IMR-90 (cell line): Measurements from ENCODE around the gene LHX5. TPM values are rescaled to one million over a fixed set of nuclear protein-coding genes. Genes with fewer than 3 reads are reported as not detected.

Experiments
- ATAC-seq: fragments of 200-7000 bp; cut with Tn5 transposase; 2 replicates; pipeline ENCODE4 v1.9.1; 2020; ENCODE audit warnings: low read depth, mild to moderate bottlenecking, moderate library complexity
- BruUV-seq: library from RNA; stranded (reverse); fragments of 400-500 nt; replicated peaks from 2 replicates; lab custom pipeline; 2021; lab: Mats Ljungman, UMichigan
- CTCF ChIA-PET: fragments of 300-600 bp; formaldehyde crosslinking; extraction: SDS; loops from one replicate; lab custom pipeline; 2021; ENCODE audit warnings: antibody characterized with exemption; lab: Yijun Ruan, JAX
- POLR2A ChIA-PET: fragments of 300-600 bp; sonication (Branson Sonifier 250); formaldehyde crosslinking; loops from one replicate; lab custom pipeline; 2022; ENCODE audit warnings: antibody characterized with exemption; ENCODE audit not compliant: unreplicated experiment; lab: Charles Lee
- DNase-seq: peaks from one replicate; pipeline ENCODE4 v3.0.0; 2013
- H2AFZ ChIP-seq: replicated peaks from 2 replicates; pipeline ENCODE3; 2013; ENCODE audit warnings: low read length, mild to moderate bottlenecking; ENCODE audit not compliant: poor library complexity
- H2AK5ac ChIP-seq: 2 replicates; pipeline ENCODE4 v1.6.1; 2013; ENCODE audit warnings: low read depth, low read length, inconsistent platforms
- H2AK9ac ChIP-seq: replicated peaks from 2 replicates; pipeline ENCODE3; 2013; ENCODE audit warnings: mild to moderate bottlenecking, low read depth, low read length, moderate library complexity; ENCODE audit not compliant: poor library complexity
- H2BK120ac ChIP-seq: 2 replicates; pipeline ENCODE4 v1.6.1; 2013; ENCODE audit warnings: low read depth, low read length, inconsistent platforms
- H2BK15ac ChIP-seq: 3 replicates; pipeline ENCODE4 v1.6.1; 2013; ENCODE audit warnings: low read depth, low read length, inconsistent platforms
- H2BK20ac ChIP-seq: 2 replicates; pipeline ENCODE4 v1.6.1; 2013; ENCODE audit warnings: low read depth, mild to moderate bottlenecking, inconsistent platforms, low read length, moderate library complexity
- H2BK5ac ChIP-seq: 2 replicates; pipeline ENCODE4 v1.6.1; 2013; ENCODE audit warnings: mild to moderate bottlenecking, low read depth, low read length, inconsistent platforms; ENCODE audit not compliant: poor library complexity, severe bottlenecking
- H3K14ac ChIP-seq: replicated peaks from 2 replicates; pipeline ENCODE4 v1.6.1; 2013; ENCODE audit warnings: low read depth, low read length, inconsistent platforms
- H3K18ac ChIP-seq: 2 replicates; pipeline ENCODE4 v1.6.1; 2013; ENCODE audit warnings: low read depth, low read length, control low read depth
- H3K23ac ChIP-seq: 2 replicates; pipeline ENCODE4 v1.6.1; 2013; ENCODE audit warnings: low read depth, low read length, inconsistent platforms
- H3K27ac ChIP-seq: 2 replicates; pipeline ENCODE4 v1.5.1; 2013; ENCODE audit warnings: mild to moderate bottlenecking, control low read depth, low read length; ENCODE audit not compliant: insufficient read depth
- H3K27me3 ChIP-seq: 2 replicates; pipeline ENCODE4 v1.6.1; 2013; ENCODE audit warnings: low read length; ENCODE audit not compliant: control insufficient read depth, insufficient read depth
- H3K36me3 ChIP-seq: 2 replicates; pipeline ENCODE4 v1.6.1; 2013; ENCODE audit warnings: low read length, mixed read lengths; ENCODE audit not compliant: control insufficient read depth, insufficient read depth
- H3K4ac ChIP-seq: 2 replicates; pipeline ENCODE4 v1.6.1; 2013; ENCODE audit warnings: low read depth, low read length, inconsistent platforms
- H3K4me1 ChIP-seq: 2 replicates; pipeline ENCODE4 v1.6.1; 2013; ENCODE audit warnings: low read length, mixed read lengths; ENCODE audit not compliant: control insufficient read depth, insufficient read depth
- H3K4me2 ChIP-seq: 2 replicates; pipeline ENCODE4 v1.6.1; 2013; ENCODE audit warnings: low read depth, mild to moderate bottlenecking, control low read depth, low read length, moderate library complexity
- H3K4me3 ChIP-seq: 2 replicates; pipeline ENCODE4 v1.5.1; 2013; ENCODE audit warnings: low read depth, mild to moderate bottlenecking, control low read depth, low read length, moderate library complexity; ENCODE audit not compliant: insufficient read depth
- H3K56ac ChIP-seq: 2 replicates; pipeline ENCODE4 v1.6.1; 2013; ENCODE audit warnings: low read length, inconsistent platforms; ENCODE audit not compliant: insufficient read depth; ENCODE audit errors: extremely low read depth
- H3K79me1 ChIP-seq, 2 experiments: 2 replicates each; pipeline ENCODE4 v1.6.1; 2013; ENCODE audit warnings: low read length in 2 of 2, inconsistent platforms in 1 of 2, low read depth in 1 of 2
- H3K9ac ChIP-seq: 2 replicates; pipeline ENCODE4 v1.6.1; 2013; ENCODE audit warnings: low read depth, low read length, control low read depth
- H3K9me1 ChIP-seq: 2 replicates; pipeline ENCODE4 v1.6.1; 2013; ENCODE audit warnings: low read length, inconsistent platforms; ENCODE audit not compliant: insufficient read depth
- H3K9me3 ChIP-seq: 2 replicates; pipeline ENCODE4 v1.6.1; 2013; ENCODE audit warnings: low read length; ENCODE audit not compliant: control insufficient read depth, insufficient read depth
- H4K20me1 ChIP-seq: 2 replicates; pipeline ENCODE4 v1.6.1; 2013; ENCODE audit warnings: low read length, inconsistent platforms; ENCODE audit not compliant: insufficient read depth
- H4K5ac ChIP-seq: 2 replicates; pipeline ENCODE4 v1.6.1; 2013; ENCODE audit warnings: mild to moderate bottlenecking, low read depth, low read length, control low read depth
- H4K8ac ChIP-seq, 2 experiments: 2 replicates each; pipeline ENCODE4 v1.6.1; 2013; ENCODE audit warnings: low read depth in 2 of 2, low read length in 2 of 2, control low read depth in 1 of 2, inconsistent platforms in 1 of 2
- H4K91ac ChIP-seq: 2 replicates; pipeline ENCODE4 v1.6.1; 2013; ENCODE audit warnings: low read depth, low read length, inconsistent platforms; ENCODE audit not compliant: insufficient read depth
- FOS ChIP-seq: fragments of 150-350 bp; IDR thresholded peaks from 2 replicates; pipeline ENCODE4 v1.6.1; 2016; ENCODE audit warnings: low read depth, low read length
- MAZ ChIP-seq: IDR thresholded peaks from 2 replicates; pipeline ENCODE4 v1.6.1; 2012; ENCODE audit warnings: low read depth, mild to moderate bottlenecking, low read length, improper control_type of control experiment, moderate library complexity, borderline replicate concordance
- RAD21 ChIP-seq: IDR thresholded peaks from 2 replicates; pipeline ENCODE4 v1.6.1; 2012; ENCODE audit warnings: low read length, improper control_type of control experiment
- RCOR1 ChIP-seq: IDR thresholded peaks from 2 replicates; pipeline ENCODE4 v1.6.1; 2012; ENCODE audit warnings: mild to moderate bottlenecking, low read length, improper control_type of control experiment; ENCODE audit not compliant: insufficient replicate concordance
- WGBS, 2 experiments: methylation state at CpG; one replicate each; pipeline versions ENCODE4 v1.1.5 to v1.1.7; 2013; ENCODE audit warnings: missing lambda C conversion rate in 2 of 2; ENCODE audit not compliant: insufficient read length in 1 of 2; ENCODE audit errors: extremely low coverage in 2 of 2; 5-methylcytosine and 5-hydroxymethylcytosine counted together
- dilution Hi-C: fragments of 300-500 bp; cut with HindIII; formaldehyde crosslinking; loops from one replicate; pipeline ENCODE4 v1.14.3; 2018; ENCODE audit warnings: low sequenced_read_pairs; ENCODE audit not compliant: unreplicated experiment
- in situ Hi-C: fragments of 300-500 bp; cut with MboI; formaldehyde crosslinking; loops from 3 replicates; pipeline ENCODE4 v1.14.3; 2019; ENCODE audit warnings: low sequenced_read_pairs, inconsistent platforms, mixed read lengths
- intact Hi-C: fragments of 100-400 bp; cut with micrococcal nuclease; formaldehyde crosslinking; loops from 2 replicates; pipeline ENCODE4 v1.10.0; 2022
- polyA plus RNA-seq, 3 experiments: library from polyadenylated mRNA; depleted of rRNA; stranded (reverse); fragments of >200 nt; gene quantifications; 2 replicates each; pipeline ENCODE4 v1.2.3, GENCODE V29; 2012; ENCODE audit warnings: low replicate concordance in 1 of 3
- total RNA-seq: library from RNA; depleted of rRNA; stranded (reverse); fragments of >200 nt; gene quantifications from 2 replicates; pipeline ENCODE4 v1.2.3, GENCODE V29; 2012

Gene LHX5
- total and polyA plus RNA-seq, 2 of the 4 experiments (the other 2 are of a cell fraction) = not detected

DNA sequence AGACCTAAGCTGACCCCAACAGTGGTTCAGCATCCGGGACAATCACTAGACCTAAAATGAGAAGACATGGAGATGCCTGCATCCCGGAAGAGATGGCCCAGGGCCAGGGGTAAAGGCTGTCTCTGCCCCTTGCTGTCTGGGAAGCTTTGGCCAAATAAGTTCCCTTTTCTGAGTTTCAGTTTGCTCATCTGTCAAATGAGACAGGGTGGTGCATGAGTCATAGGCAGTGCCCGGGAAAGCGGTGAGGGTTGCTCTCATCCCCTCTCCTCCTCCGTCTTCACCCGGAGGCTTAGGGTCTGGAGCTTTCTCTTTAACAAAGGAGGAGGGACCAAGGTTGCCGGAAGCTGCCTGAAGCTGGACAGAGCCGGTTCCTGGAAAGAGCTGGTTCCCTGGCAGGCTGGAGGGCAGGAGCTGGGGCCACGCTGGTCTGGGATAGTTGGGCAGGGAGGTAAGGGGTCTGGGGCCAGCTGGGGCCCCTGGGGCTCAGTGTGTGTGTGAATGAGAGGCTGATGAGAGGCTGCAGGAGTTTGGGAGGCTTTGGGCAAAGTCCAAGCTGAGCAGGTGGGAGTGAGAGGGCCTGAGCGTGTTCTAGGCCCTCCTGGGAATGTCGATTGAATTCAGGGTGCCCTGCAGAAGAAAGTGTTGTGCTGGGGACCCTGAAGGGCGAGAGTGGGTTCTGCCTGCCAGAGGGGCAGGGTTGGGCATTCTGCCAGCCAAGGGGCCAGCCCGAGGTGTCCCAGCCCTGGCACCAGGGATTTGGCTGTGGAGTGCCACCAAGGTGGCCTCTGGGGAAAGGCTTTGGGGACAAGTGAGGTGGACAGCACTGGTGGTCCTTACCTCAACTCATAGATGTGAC, 49.4 kb downstream of the LHX5 start, which contains the start of gene SDSL:
Gene SDSL (plus strand): TSS at position 351 of the 856 bp plus-strand sequence. CDS start 5,603 bp downstream, outside the sequence.
- POLR2A ChIA-PET = no interaction called here
- Histone ChIP-seq H3K18ac (no peak within 1 kb of the TSS; the same call in 1 of the 2 replicates), H3K56ac (peak within 1 kb of the TSS; percentile 37; the same call in 1 of the 2 replicates), H3K27ac (peak within 1 kb of the TSS; percentile 52), H3K14ac (peak within 1 kb of the TSS; percentile 66), H4K20me1 (no peaks in the 10 kb centered on the region), H2BK20ac (no peak within 1 kb of the TSS; the same call in 1 of the 2 replicates), H2AK5ac (peak within 1 kb of the TSS; percentile 57; the same call in 1 of the 2 replicates), H3K9me3 (no peaks in the 10 kb centered on the region), H4K91ac (peak within 1 kb of the TSS; percentile 36), H3K23ac (no peak within 1 kb of the TSS), H2BK120ac (no peak within 1 kb of the TSS), H2BK15ac (no peak within 1 kb of the TSS), H3K4me2 (peak within 1 kb of the TSS; percentile 77), H4K5ac (peak within 1 kb of the TSS; percentile 50), H2AFZ (peak within 1 kb of the TSS; percentile 95), H3K27me3 (no peaks in the 10 kb centered on the region; the same call in 1 of the 2 replicates), H3K4ac (peak within 1 kb of the TSS; percentile 78), H3K4me3 (peak within 1 kb of the TSS; percentile 38), H3K9me1 (no peaks in the 10 kb centered on the region), H2BK5ac (no peak within 1 kb of the TSS), H2AK9ac (peak within 1 kb of the TSS; percentile 80), H3K79me1 (peaks cover 0 to 8% of the 10 kb centered on the region in 2 experiments; a peak in 2 of 4 replicates), H3K36me3 (no peaks in the 10 kb centered on the region), H4K8ac (peak within 1 kb of the TSS; percentile 65 to 84), H3K9ac (peak within 1 kb of the TSS; percentile 74), H3K4me1 (peaks cover 2% of the 10 kb centered on the region; the same call in 1 of the 2 replicates)
- no TSS peak for BruUV-seq
- in situ Hi-C loops = no loop called here
- peak; percentile 80 for DNase-seq
- WGBS, 2 experiments = 0% methylated on average over 4 of the region's 13 CpGs; no CpG with 5 or more reads in 1 of the 2 experiments
- CTCF ChIA-PET = interaction anchor here (0.7 to 1.0 kb wide), 3 partner anchors 15 to 429 kb away, joined by 3 read pairs; no protein-coding TSS in a partner anchor
- ATAC-seq = peak; percentile 98
- intact Hi-C loops = no loop called here
- no peak for TF ChIP-seq RCOR1
- TF ChIP-seq RAD21 = no peak
- peak; percentile 62 for TF ChIP-seq FOS
- 0 out of 2 replicates have a peak, but pooled peaks have one; percentile 25 for TF ChIP-seq MAZ
- dilution Hi-C loops = no loop called here
